Smooth muscle cell (in vitro differentiated cells): Measurements from ENCODE around the gene MGST2. TPM values are rescaled to one million over a fixed set of nuclear protein-coding genes. Genes with fewer than 3 reads are reported as not detected.

Experiments
- DNase-seq: peaks from one replicate; lab custom pipeline; 2025; ENCODE audit not compliant: unreplicated experiment; lab: John Stamatoyannopoulos, UW
- H2AFZ ChIP-seq: fragments of 200-600 bp; sonication (generic); 2 replicates; pipeline ENCODE4 v1.6.0; 2016; ENCODE audit warnings: antibody characterized with exemption, low read depth, mild to moderate bottlenecking
- H3F3A ChIP-seq: fragments of 200-600 bp; sonication (generic); 2 replicates; pipeline ENCODE4 v1.6.0; 2017; ENCODE audit warnings: antibody characterized with exemption, low read depth
- H3K27ac ChIP-seq: fragments of 200-600 bp; sonication (generic); 2 replicates; pipeline ENCODE4 v1.5.1; 2016; ENCODE audit warnings: low read depth, mild to moderate bottlenecking
- H3K27me3 ChIP-seq: fragments of 200-600 bp; sonication (generic); 2 replicates; pipeline ENCODE4 v1.6.1; 2016; ENCODE audit warnings: low read depth, mild to moderate bottlenecking
- H3K36me3 ChIP-seq: fragments of 200-600 bp; sonication (generic); 2 replicates; pipeline ENCODE4 v1.5.1; 2016; ENCODE audit warnings: low read depth
- H3K4me1 ChIP-seq: fragments of 200-600 bp; sonication (generic); 2 replicates; pipeline ENCODE4 v1.5.1; 2016; ENCODE audit warnings: low read depth
- H3K4me2 ChIP-seq: fragments of 200-600 bp; sonication (generic); 2 replicates; pipeline ENCODE4 v1.6.0; 2016; ENCODE audit warnings: mild to moderate bottlenecking
- H3K4me3 ChIP-seq: fragments of 200-600 bp; sonication (generic); 2 replicates; pipeline ENCODE4 v1.5.1; 2016; ENCODE audit warnings: mild to moderate bottlenecking
- H3K79me2 ChIP-seq: fragments of 200-600 bp; sonication (generic); 2 replicates; pipeline ENCODE4 v1.6.0; 2016; ENCODE audit warnings: low read depth, mild to moderate bottlenecking
- H3K9ac ChIP-seq: fragments of 200-600 bp; sonication (generic); 2 replicates; pipeline ENCODE4 v1.6.0; 2016; ENCODE audit warnings: low read depth
- H3K9me3 ChIP-seq: fragments of 200-600 bp; sonication (generic); replicated peaks from 2 replicates; pipeline ENCODE4 v1.5.1; 2016; ENCODE audit warnings: low read depth
- H4K20me1 ChIP-seq: fragments of 200-600 bp; sonication (generic); 2 replicates; pipeline ENCODE4 v1.6.0; 2016; ENCODE audit warnings: low read depth
- WGBS: methylation state at CpG from one replicate; pipeline ENCODE4 v1.1.7; 2016; ENCODE audit warnings: low lambda C conversion rate; 5-methylcytosine and 5-hydroxymethylcytosine counted together
- polyA plus RNA-seq: library from polyadenylated mRNA; unstranded; fragments of >200 nt; fragmentation: Nextera tagmentation; extraction: Ambion mirVana; gene quantifications from 2 replicates; pipeline ENCODE4 v1.2.1, GENCODE V29; 2016
- total RNA-seq: library from RNA; depleted of rRNA; stranded (reverse); fragments of >200 nt; gene quantifications from 2 replicates; pipeline ENCODE4 v1.2.3, GENCODE V29; 2014
- TF ChIP-seq, protein P1 (sequence below): fragments of 200-600 bp; sonication (generic); IDR thresholded peaks from 2 replicates; pipeline ENCODE4 v1.5.1; 2017; ENCODE audit warnings: borderline replicate concordance, mild to moderate bottlenecking, antibody characterized with exemption; ENCODE audit not compliant: insufficient read depth, poor library complexity, severe bottlenecking

The MGST2 gene
- total and polyA plus RNA-seq, 2 experiments from 2014 or later, result 27.8 to 51.1 TPM

DNA sequence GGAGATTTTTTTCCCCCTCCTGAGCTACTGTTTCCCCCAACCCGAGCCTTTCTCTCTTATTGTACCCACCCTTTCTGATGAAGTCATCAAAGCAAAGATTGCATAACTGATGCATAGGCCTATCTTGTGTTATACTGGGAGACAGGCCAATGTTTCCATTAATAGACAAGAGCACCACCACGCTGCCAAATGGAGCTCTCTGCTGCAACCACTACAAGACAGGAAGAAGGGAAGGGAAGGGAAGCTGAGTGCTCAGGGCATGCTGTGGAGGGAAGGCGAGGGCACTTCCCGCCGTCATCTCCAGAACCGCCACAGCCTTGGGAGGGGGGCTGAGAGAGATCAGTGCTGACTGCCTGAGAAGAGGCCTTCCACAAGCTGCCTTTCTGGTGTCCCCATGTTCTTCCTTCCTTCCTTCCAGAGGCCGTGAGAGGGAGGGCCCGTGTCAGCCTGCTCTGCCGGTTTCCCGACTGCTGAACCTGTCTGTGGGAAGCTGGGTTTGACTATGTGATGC is 75.0 kb downstream of the MGST2 start:
- H3K9ac ChIP-seq, result peak overlapping the region; percentile 7
- no peak for DNase-seq
- peaks cover 22% of the 10 kb centered on the region for H3F3A ChIP-seq
- 53% methylated on average over 10 of the region's 10 CpGs for WGBS
- H3K27ac ChIP-seq, result peak overlapping the region; percentile 73
- no peaks in the 10 kb centered on the region for H4K20me1 ChIP-seq
- no peak overlapping the region for H2AFZ ChIP-seq
- H3K4me2 ChIP-seq, result peak overlapping the region; percentile 68
- no peaks in the 10 kb centered on the region for H3K79me2 ChIP-seq
- H3K4me3 ChIP-seq, result no peak overlapping the region
- TF ChIP-seq, protein P1, sequence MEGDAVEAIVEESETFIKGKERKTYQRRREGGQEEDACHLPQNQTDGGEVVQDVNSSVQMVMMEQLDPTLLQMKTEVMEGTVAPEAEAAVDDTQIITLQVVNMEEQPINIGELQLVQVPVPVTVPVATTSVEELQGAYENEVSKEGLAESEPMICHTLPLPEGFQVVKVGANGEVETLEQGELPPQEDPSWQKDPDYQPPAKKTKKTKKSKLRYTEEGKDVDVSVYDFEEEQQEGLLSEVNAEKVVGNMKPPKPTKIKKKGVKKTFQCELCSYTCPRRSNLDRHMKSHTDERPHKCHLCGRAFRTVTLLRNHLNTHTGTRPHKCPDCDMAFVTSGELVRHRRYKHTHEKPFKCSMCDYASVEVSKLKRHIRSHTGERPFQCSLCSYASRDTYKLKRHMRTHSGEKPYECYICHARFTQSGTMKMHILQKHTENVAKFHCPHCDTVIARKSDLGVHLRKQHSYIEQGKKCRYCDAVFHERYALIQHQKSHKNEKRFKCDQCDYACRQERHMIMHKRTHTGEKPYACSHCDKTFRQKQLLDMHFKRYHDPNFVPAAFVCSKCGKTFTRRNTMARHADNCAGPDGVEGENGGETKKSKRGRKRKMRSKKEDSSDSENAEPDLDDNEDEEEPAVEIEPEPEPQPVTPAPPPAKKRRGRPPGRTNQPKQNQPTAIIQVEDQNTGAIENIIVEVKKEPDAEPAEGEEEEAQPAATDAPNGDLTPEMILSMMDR, result no peak
- H3K9me3 ChIP-seq, result no peaks in the 10 kb centered on the region
- no peaks in the 10 kb centered on the region for H3K27me3 ChIP-seq
- H3K4me1 ChIP-seq, result peaks cover 28% of the 10 kb centered on the region
- H3K36me3 ChIP-seq, result no peaks in the 10 kb centered on the region

DNA sequence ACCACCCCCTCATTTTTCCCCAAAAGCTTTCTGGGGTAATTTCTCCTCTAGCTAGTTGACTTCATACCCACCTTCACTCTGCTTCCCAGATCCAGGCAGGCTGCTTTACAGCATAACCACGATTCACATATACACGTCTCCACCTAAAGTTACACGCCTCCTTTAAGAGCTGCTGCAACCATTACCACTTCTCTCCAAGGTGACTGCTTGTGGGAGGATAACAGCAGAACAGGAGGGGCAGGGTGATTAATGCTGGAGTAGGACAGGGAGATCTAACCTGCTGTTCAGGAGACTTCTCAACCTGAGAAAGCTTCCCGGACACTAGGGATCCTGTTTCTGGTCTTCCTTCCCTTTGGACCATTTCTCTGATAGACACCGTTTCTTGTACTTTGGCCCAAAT is 77.4 kb downstream of the MGST2 start:
- H3K4me3 ChIP-seq, result no peak overlapping the region
- H3K27ac ChIP-seq, result no peak overlapping the region
- no peak for DNase-seq
- H3K79me2 ChIP-seq, result no peaks in the 10 kb centered on the region
- H3F3A ChIP-seq, result peaks cover 10% of the 10 kb centered on the region
- no peak overlapping the region for H2AFZ ChIP-seq
- 69% methylated on average over 5 of the region's 5 CpGs for WGBS
- H3K4me1 ChIP-seq, result peaks cover 28% of the 10 kb centered on the region
- H3K27me3 ChIP-seq, result no peaks in the 10 kb centered on the region
- no peak overlapping the region for H3K4me2 ChIP-seq
- H4K20me1 ChIP-seq, result no peaks in the 10 kb centered on the region
- no peaks in the 10 kb centered on the region for H3K9me3 ChIP-seq
- H3K36me3 ChIP-seq, result no peaks in the 10 kb centered on the region
- TF ChIP-seq, protein P1, result no peak
- no peak overlapping the region for H3K9ac ChIP-seq

- no peaks in the 10 kb centered on the region for H4K20me1 ChIP-seq
- TF ChIP-seq, protein P1, result no peak
- no peak overlapping the region for H3K9ac ChIP-seq
- no peak overlapping the region for H3K4me2 ChIP-seq
- peaks cover 2% of the 10 kb centered on the region for H3F3A ChIP-seq
- H3K27me3 ChIP-seq, result no peaks in the 10 kb centered on the region
- H2AFZ ChIP-seq, result no peak overlapping the region
- H3K27ac ChIP-seq, result no peak overlapping the region
- H3K9me3 ChIP-seq, result no peaks in the 10 kb centered on the region
- no peaks in the 10 kb centered on the region for H3K36me3 ChIP-seq
- WGBS, result 92% methylated on average over 1 of the region's 1 CpG
- H3K79me2 ChIP-seq, result no peaks in the 10 kb centered on the region
- DNase-seq, result no peak
- H3K4me3 ChIP-seq, result no peak overlapping the region
- peaks cover 28% of the 10 kb centered on the region for H3K4me1 ChIP-seq
Observed at GRCh38 chr4:139744232-139744631, 78.6 kb downstream of the MGST2 start.

DNA sequence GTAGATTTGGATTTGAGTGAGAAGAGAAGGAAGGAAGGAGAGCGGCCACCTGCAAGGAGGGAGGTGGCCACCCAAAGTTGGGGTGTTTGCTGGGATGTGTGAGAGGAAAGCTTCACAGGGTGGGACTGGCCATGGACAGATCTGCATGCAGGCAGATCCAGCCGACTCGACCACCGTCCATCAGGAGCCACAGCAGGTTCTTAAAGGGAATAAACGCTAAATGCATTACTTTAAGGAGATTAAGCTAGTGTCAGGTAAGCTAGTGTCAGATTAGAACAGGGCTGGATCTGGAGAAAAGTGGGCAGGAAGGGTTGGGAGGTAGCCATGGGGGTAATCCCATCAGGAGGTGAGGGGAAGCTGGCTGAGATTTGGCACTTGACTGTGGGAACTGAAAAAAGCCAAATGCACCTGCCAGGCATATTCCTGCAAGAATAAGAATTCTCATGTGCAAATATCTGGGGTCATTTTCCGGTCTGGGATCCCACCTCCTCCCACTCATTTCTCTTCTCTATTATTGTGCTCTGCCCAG is 79.6 kb downstream of the MGST2 start:
- Histone ChIP-seq H3K4me3 (no peak overlapping the region), H3K27ac (no peak overlapping the region), H3K4me2 (no peak overlapping the region), H4K20me1 (no peaks in the 10 kb centered on the region), H3K9me3 (no peaks in the 10 kb centered on the region), H3F3A (no peaks in the 10 kb centered on the region), H3K79me2 (no peaks in the 10 kb centered on the region), H3K27me3 (no peaks in the 10 kb centered on the region), H3K4me1 (peaks cover 26% of the 10 kb centered on the region), H3K36me3 (no peaks in the 10 kb centered on the region), H3K9ac (no peak overlapping the region), H2AFZ (no peak overlapping the region)
- WGBS, result 95% methylated on average over 6 of the region's 6 CpGs
- TF ChIP-seq, protein P1, result no peak
- no peak for DNase-seq
